Neuronal stem cell (in vitro differentiated cells): ENCODE results near the gene OS9.

Experiments
- DNase-seq: peaks from one replicate; pipeline ENCODE4 v3.0.0-alpha.2; 2013; ENCODE audit warnings: low spot score
- H2AFZ ChIP-seq: one replicate; pipeline ENCODE4 v1.6.1; 2013; ENCODE audit warnings: mild to moderate bottlenecking, low read length, inconsistent platforms
- H2AK5ac ChIP-seq: 2 replicates; pipeline ENCODE4 v1.6.1; 2013; ENCODE audit warnings: low read depth, mild to moderate bottlenecking, inconsistent platforms, low read length, moderate library complexity, mixed read lengths
- H2BK120ac ChIP-seq: 2 replicates; pipeline ENCODE4 v1.6.1; 2013; ENCODE audit warnings: low read depth, mild to moderate bottlenecking, inconsistent platforms, low read length, moderate library complexity, mixed read lengths
- H2BK12ac ChIP-seq: one replicate; pipeline ENCODE4 v1.6.1; 2013; ENCODE audit warnings: low read length, inconsistent platforms
- H2BK15ac ChIP-seq: 2 replicates; pipeline ENCODE4 v1.6.1; 2013; ENCODE audit warnings: mild to moderate bottlenecking, low read length, inconsistent platforms, mixed read lengths
- H2BK5ac ChIP-seq: one replicate; pipeline ENCODE4 v1.6.1; 2013; ENCODE audit warnings: inconsistent platforms, mild to moderate bottlenecking, low read length, moderate library complexity
- H3K14ac ChIP-seq: one replicate; pipeline ENCODE4 v1.6.1; 2013; ENCODE audit warnings: low read length, inconsistent platforms
- H3K18ac ChIP-seq: 2 replicates; pipeline ENCODE4 v1.6.1; 2013; ENCODE audit warnings: low read length, inconsistent platforms
- H3K23ac ChIP-seq: 2 replicates; pipeline ENCODE4 v1.6.1; 2013; ENCODE audit warnings: low read depth, mild to moderate bottlenecking, mixed read lengths, low read length, inconsistent platforms; ENCODE audit not compliant: poor library complexity
- H3K27ac ChIP-seq: replicated peaks from 3 replicates; pipeline ENCODE4 v1.5.1; 2013; ENCODE audit warnings: low read length, inconsistent platforms
- H3K27me3 ChIP-seq, 3 experiments: 2 replicates each; pipeline ENCODE4 v1.6.1; 2013; ENCODE audit warnings: low read length in 3 of 3, mild to moderate bottlenecking in 2 of 3, inconsistent platforms in 1 of 3, low read depth in 1 of 3, mixed read lengths in 1 of 3, moderate library complexity in 1 of 3; ENCODE audit not compliant: control insufficient read depth in 3 of 3, insufficient read depth in 3 of 3
- H3K36me3 ChIP-seq, 2 donors: replicated peaks in 1 of 2; 2 replicates each; pipeline ENCODE4 v1.6.1; 2013; ENCODE audit warnings: low read length in 2 of 2; ENCODE audit not compliant: control insufficient read depth in 2 of 2, insufficient read depth in 2 of 2
- H3K4ac ChIP-seq: 2 replicates; pipeline ENCODE4 v1.6.1; 2013; ENCODE audit warnings: inconsistent platforms, mild to moderate bottlenecking, low read length, moderate library complexity
- H3K4me1 ChIP-seq, 2 donors: 1 replicate in 1 of 2; 2 replicates in 1 of 2; pipeline ENCODE4 v1.6.1; 2013; ENCODE audit warnings: low read length in 2 of 2, low read depth in 1 of 2; ENCODE audit not compliant: control insufficient read depth in 2 of 2, insufficient read depth in 1 of 2
- H3K4me2 ChIP-seq: one replicate; pipeline ENCODE4 v1.6.1; 2013; ENCODE audit warnings: mild to moderate bottlenecking, low read length, inconsistent platforms; ENCODE audit not compliant: insufficient read depth, poor library complexity, severe bottlenecking
- H3K4me3 ChIP-seq, 2 donors: 2 replicates each; pipeline ENCODE4 v1.5.1; 2013; ENCODE audit warnings: low read length in 2 of 2, mild to moderate bottlenecking in 2 of 2, inconsistent platforms in 1 of 2, moderate library complexity in 1 of 2
- H3K79me1 ChIP-seq: one replicate; pipeline ENCODE4 v1.6.1; 2013; ENCODE audit warnings: low read depth, mild to moderate bottlenecking, inconsistent platforms, low read length, moderate library complexity
- H3K9ac ChIP-seq: one replicate; pipeline ENCODE4 v1.6.1; 2013; ENCODE audit warnings: mild to moderate bottlenecking, low read depth, low read length, inconsistent platforms; ENCODE audit not compliant: poor library complexity
- H3K9me3 ChIP-seq, 2 donors: replicated peaks in 1 of 2; 2 replicates each; pipeline versions ENCODE3 to v1.6.1; 2013; ENCODE audit warnings: low read length in 2 of 2, mild to moderate bottlenecking in 2 of 2, inconsistent platforms in 1 of 2, low read depth in 1 of 2, mixed read lengths in 1 of 2, moderate library complexity in 1 of 2; ENCODE audit not compliant: control insufficient read depth in 2 of 2, insufficient read depth in 1 of 2
- H4K8ac ChIP-seq: one replicate; pipeline ENCODE4 v1.6.1; 2013; ENCODE audit warnings: low read depth, mild to moderate bottlenecking, inconsistent platforms, low read length, moderate library complexity
- H4K91ac ChIP-seq: one replicate; pipeline ENCODE4 v1.6.1; 2013; ENCODE audit warnings: low read length, low read depth, mild to moderate bottlenecking, inconsistent platforms; ENCODE audit not compliant: poor library complexity
- WGBS, 2 donors: extraction: QIAGEN DNeasy Blood & Tissue Kit; methylation state at CpG; one replicate each; pipeline ENCODE4 v1.1.7; 2013; ENCODE audit warnings: missing lambda C conversion rate in 2 of 2, mixed read lengths in 1 of 2; ENCODE audit not compliant: insufficient read length in 2 of 2, insufficient replicate concordance in 1 of 2; ENCODE audit errors: extremely low coverage in 2 of 2; 5-methylcytosine and 5-hydroxymethylcytosine counted together

OS9 gene

DNA sequence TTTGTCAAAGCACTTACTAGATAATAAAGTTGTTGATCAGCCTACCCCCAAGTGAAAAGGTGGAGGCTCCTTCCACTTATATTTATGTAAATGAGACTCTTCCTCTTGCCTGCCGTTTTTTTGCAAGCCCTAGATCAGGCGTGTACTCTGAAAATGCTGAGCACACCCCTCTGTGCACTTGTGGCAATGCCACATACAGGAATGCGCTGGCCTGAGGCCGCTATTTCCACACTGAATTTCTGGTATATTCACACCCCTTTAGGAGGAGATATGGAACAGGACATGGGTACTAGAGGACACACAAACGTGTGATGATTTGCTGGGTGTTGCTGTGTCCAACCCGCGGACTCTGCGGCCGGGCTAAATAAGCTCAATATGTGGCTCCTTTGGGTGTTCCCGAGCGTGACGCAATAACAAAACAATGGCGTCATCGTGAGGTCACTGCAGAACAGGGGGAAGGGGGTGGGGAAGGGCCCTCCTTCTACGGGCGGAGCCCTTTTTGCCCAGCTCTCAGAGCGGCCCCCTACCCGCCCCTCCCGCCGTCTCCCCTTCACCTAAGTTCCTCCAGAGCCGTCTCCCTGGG, 50.4 kb downstream of the OS9 start:
- Histone ChIP-seq H3K23ac (no peak overlapping the region), H3K9me3 (no peaks in the 10 kb centered on the region), H4K91ac (no peak overlapping the region), H3K27ac (peak overlapping the region; percentile 63), H3K9ac (no peak overlapping the region), H2BK120ac (no peak overlapping the region), H3K4ac (no peak overlapping the region), H4K8ac (no peak overlapping the region), H3K27me3 (peaks cover 0 to 27% (median under 1%) of the 10 kb centered on the region in 3 experiments), H3K4me2 (peak overlapping the region; percentile 56), H2BK15ac (no peak overlapping the region), H3K36me3 (peaks cover 16 to 37% of the 10 kb centered on the region in 2 donors), H3K4me1 (peaks cover 9 to 27% of the 10 kb centered on the region in 2 donors), H2BK5ac (no peak overlapping the region), H2BK12ac (no peak overlapping the region), H3K4me3 (peak overlapping the region; percentile 76 to 87), H3K79me1 (no peaks in the 10 kb centered on the region), H3K14ac (no peak overlapping the region), H2AK5ac (no peak overlapping the region), H3K18ac (peak overlapping the region; percentile 5), H2AFZ (peak overlapping the region; percentile 90)
- WGBS, 2 donors: no CpG with 5 or more reads among the region's 21 CpGs
- no peak for DNase-seq

DNA sequence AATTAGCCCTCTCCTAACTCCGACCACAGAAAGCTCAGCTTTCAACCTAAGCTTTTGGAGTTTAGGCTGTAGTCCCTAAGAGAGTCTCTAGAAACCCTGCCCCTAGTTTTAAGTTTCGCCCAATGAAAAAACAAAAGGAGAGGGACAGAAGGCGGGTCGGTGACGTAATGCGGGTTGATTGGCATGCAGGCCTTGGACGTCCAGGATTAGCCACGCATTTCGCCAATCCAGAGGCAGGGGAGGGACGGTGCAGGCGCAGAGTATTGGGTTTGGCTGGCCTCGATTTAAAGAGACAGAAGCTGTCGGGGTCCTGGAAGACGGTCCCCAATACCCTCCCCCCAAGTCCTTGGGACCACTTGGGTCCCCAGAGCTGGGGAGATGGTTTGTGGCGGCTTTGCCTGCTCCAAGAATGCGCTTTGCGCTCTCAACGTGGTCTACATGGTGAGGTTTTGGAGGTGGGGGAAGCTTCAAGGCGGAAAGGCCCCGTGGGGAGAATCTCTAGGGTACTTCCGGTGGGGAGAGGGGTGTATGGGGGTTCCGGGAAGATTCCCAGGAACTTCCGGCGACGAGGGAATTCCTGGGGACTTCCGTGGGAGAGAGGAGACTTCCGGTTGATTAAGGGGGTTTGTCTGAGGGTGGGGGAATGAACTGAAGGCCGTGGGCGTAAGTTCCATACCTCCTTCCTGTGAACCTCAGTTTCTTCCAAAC, 51.0 kb downstream of the OS9 start, which contains the start of gene TSPAN31:
TSPAN31 (plus strand) TSS at position 263 of the 708 bp plus-strand sequence; CDS start at position 379, 116 bp downstream.
- no peaks in the 10 kb centered on the region for H3K79me1 ChIP-seq

DNA sequence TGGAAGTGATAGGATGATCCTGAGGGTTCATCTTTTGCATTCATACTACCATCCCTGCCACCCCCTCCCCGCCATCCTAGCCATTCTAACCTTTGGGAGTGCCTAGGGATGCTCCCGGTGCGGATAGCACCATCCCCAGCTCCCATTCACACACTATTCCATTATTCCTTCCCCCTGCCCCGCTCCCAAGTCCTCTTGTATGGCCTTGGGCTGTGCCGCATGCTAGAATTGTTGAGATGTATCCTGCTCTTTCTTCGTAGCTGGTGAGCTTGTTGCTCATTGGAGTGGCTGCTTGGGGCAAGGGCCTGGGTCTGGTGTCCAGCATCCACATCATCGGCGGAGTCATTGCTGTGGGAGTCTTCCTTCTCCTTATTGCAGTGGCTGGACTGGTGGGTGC, 51.6 kb downstream of the OS9 start:
- peak overlapping the region; percentile 85 for H3K4me2 ChIP-seq
- H2BK15ac ChIP-seq: no peak overlapping the region
- peaks cover 0 to 16% (median 0%) of the 10 kb centered on the region in 3 experiments for H3K27me3 ChIP-seq
- no peaks in the 10 kb centered on the region for H3K9me3 ChIP-seq
- peak overlapping the region; percentile 82 to 87 for H3K4me3 ChIP-seq
- H3K27ac ChIP-seq: no peak overlapping the region
- DNase-seq: no peak
- H4K8ac ChIP-seq: no peak overlapping the region
- H2AFZ ChIP-seq: peak overlapping the region; percentile 90
- no peaks in the 10 kb centered on the region for H3K79me1 ChIP-seq
- H3K23ac ChIP-seq: peak overlapping the region; percentile 14
- H3K14ac ChIP-seq: no peak overlapping the region
- peaks cover 21 to 49% of the 10 kb centered on the region in 2 donors for H3K36me3 ChIP-seq
- no peak overlapping the region for H3K4ac ChIP-seq
- peak overlapping the region; percentile 1 for H3K18ac ChIP-seq
- no peak overlapping the region for H2BK120ac ChIP-seq
- H3K4me1 ChIP-seq: peaks cover 4 to 20% of the 10 kb centered on the region in 2 donors
- peak overlapping the region; percentile 51 for H2AK5ac ChIP-seq
- no CpG with 5 or more reads among the region's 8 CpGs for WGBS, 2 donors
- H2BK12ac ChIP-seq: no peak overlapping the region
- H2BK5ac ChIP-seq: no peak overlapping the region
- no peak overlapping the region for H4K91ac ChIP-seq
- peak overlapping the region; percentile 68 for H3K9ac ChIP-seq

More for the DNA sequence above, 51.0 kb downstream of the OS9 start, which contains the start of gene TSPAN31:
- Histone ChIP-seq H3K27me3 (peaks cover 0 to 21% (median 0%) of the 10 kb centered on the region in 3 experiments), H3K36me3 (peaks cover 18 to 43% of the 10 kb centered on the region in 2 donors), H4K8ac (no peak within 1 kb of the TSS), H3K9me3 (no peaks in the 10 kb centered on the region), H2BK12ac (no peak within 1 kb of the TSS), H3K4me2 (peak within 1 kb of the TSS; percentile 85), H3K23ac (peak within 1 kb of the TSS; percentile 14), H3K9ac (peak within 1 kb of the TSS; percentile 79), H2AFZ (peak within 1 kb of the TSS; percentile 90), H4K91ac (no peak within 1 kb of the TSS), H2BK15ac (no peak within 1 kb of the TSS), H3K4me3 (peak within 1 kb of the TSS; percentile 82 to 87), H2BK5ac (no peak within 1 kb of the TSS), H2AK5ac (peak within 1 kb of the TSS; percentile 51), H3K18ac (peak within 1 kb of the TSS; percentile 97), H3K14ac (no peak within 1 kb of the TSS), H3K4me1 (peaks cover 4 to 21% of the 10 kb centered on the region in 2 donors), H2BK120ac (no peak within 1 kb of the TSS), H3K4ac (no peak within 1 kb of the TSS), H3K27ac (peak within 1 kb of the TSS; percentile 81)
- no CpG with 5 or more reads among the region's 29 CpGs for WGBS, 2 donors
- peak; percentile 91 for DNase-seq

DNA sequence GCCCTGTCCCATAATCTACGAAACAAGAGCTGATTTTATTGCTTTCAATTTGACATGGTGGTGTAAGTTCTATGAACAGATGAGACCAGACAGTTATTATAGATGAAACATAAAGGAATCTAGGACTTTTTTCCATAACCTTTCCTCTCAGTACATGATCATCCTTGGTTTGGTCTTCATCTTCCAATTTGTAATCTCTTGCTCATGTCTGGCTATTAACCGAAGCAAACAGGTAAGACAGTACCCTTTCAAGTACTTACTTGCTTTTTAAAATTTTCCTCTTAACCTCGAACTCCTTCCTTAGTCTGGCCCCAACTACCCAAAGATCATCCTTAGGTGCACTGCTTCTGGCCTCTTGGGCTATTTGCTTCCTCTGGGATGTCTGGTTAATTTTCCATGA, 52.1 kb downstream of the OS9 start:
- no peak overlapping the region for H2AK5ac ChIP-seq
- no peaks in the 10 kb centered on the region for H3K9me3 ChIP-seq
- H3K23ac ChIP-seq: no peak overlapping the region
- H3K36me3 ChIP-seq: peaks cover 25 to 54% of the 10 kb centered on the region in 2 donors
- peaks cover 0 to 10% (median 0%) of the 10 kb centered on the region in 3 experiments for H3K27me3 ChIP-seq
- no peak for DNase-seq
- H2AFZ ChIP-seq: no peak overlapping the region
- no peak overlapping the region for H4K8ac ChIP-seq
- H4K91ac ChIP-seq: no peak overlapping the region
- no peak overlapping the region for H2BK12ac ChIP-seq
- H2BK5ac ChIP-seq: no peak overlapping the region
- H2BK15ac ChIP-seq: no peak overlapping the region
- no peak overlapping the region for H3K4ac ChIP-seq
- H3K79me1 ChIP-seq: peaks cover under 1% of the 10 kb centered on the region
- peak overlapping the region; percentile 85 for H3K4me2 ChIP-seq
- peaks cover 8 to 21% of the 10 kb centered on the region in 2 donors for H3K4me1 ChIP-seq
- H3K27ac ChIP-seq: no peak overlapping the region
- no peak overlapping the region for H2BK120ac ChIP-seq
- no CpG with 5 or more reads among the region's 3 CpGs for WGBS, 2 donors
- H3K4me3 ChIP-seq: peak overlapping the region in 1 of 2 donors; percentile 87
- H3K18ac ChIP-seq: no peak overlapping the region
- H3K9ac ChIP-seq: no peak overlapping the region
- no peak overlapping the region for H3K14ac ChIP-seq
